Neural cell (in vitro differentiated cells): Measurements from ENCODE around the gene FLT3. TPM values are rescaled to one million over a fixed set of nuclear protein-coding genes. Genes with fewer than 3 reads are reported as not detected.

ENCODE experiments used
- H2AFZ ChIP-seq: fragments of 200-600, 300-800 bp; sonication (generic), shearing (Covaris generic); 2 replicates; pipeline ENCODE4 v1.6.0; 2014; ENCODE audit warnings: low read depth, mild to moderate bottlenecking, antibody characterized with exemption, low read length, moderate library complexity
- H3F3A ChIP-seq: fragments of 200-600 bp; shearing (Covaris generic); 2 replicates; pipeline ENCODE4 v1.6.1; 2016; ENCODE audit warnings: mild to moderate bottlenecking, moderate library complexity, mixed read lengths, antibody characterized with exemption, low read length; ENCODE audit not compliant: insufficient read depth, poor library complexity, severe bottlenecking
- H3K27ac ChIP-seq: fragments of 200-600, 300-800 bp; sonication (generic), shearing (Covaris generic); 2 replicates; pipeline ENCODE4 v1.5.1; 2014; ENCODE audit warnings: mild to moderate bottlenecking, low read length, moderate library complexity
- H3K27me3 ChIP-seq: fragments of 300-800, 200-600 bp; sonication (generic), shearing (Covaris generic); 2 replicates; pipeline ENCODE4 v1.6.0; 2014; ENCODE audit warnings: mild to moderate bottlenecking, low read depth, low read length, moderate library complexity; ENCODE audit not compliant: insufficient read depth
- H3K36me3 ChIP-seq: fragments of 300-800, 200-600 bp; sonication (generic), shearing (Covaris generic); 2 replicates; pipeline ENCODE4 v1.5.1; 2014; ENCODE audit warnings: mild to moderate bottlenecking, antibody characterized with exemption, low read length, moderate library complexity; ENCODE audit not compliant: insufficient read depth
- H3K4me2 ChIP-seq: fragments of 300-800, 200-600 bp; sonication (generic), shearing (Covaris generic); 2 replicates; pipeline ENCODE4 v1.6.0; 2014; ENCODE audit warnings: mild to moderate bottlenecking, low read length
- H3K4me3 ChIP-seq: fragments of 300-800, 200-600 bp; sonication (generic), shearing (Covaris generic); 2 replicates; pipeline ENCODE4 v1.5.1; 2014; ENCODE audit warnings: mild to moderate bottlenecking, low read length, moderate library complexity
- H3K79me2 ChIP-seq: fragments of 200-600 bp; shearing (Covaris generic); replicated peaks from 2 replicates; pipeline ENCODE4 v1.6.0; 2014; ENCODE audit warnings: mild to moderate bottlenecking, low read length, moderate library complexity; ENCODE audit not compliant: insufficient read depth
- H3K9ac ChIP-seq: fragments of 300-800, 200-600 bp; sonication (generic), shearing (Covaris generic); 2 replicates; pipeline ENCODE4 v1.6.1; 2016; ENCODE audit warnings: mild to moderate bottlenecking, low read length, mixed read lengths
- H3K9me2 ChIP-seq: fragments of 200-600 bp; shearing (Covaris generic); 2 replicates; pipeline ENCODE4 v1.6.1; 2016; ENCODE audit warnings: mild to moderate bottlenecking, low read length, mixed read lengths; ENCODE audit not compliant: insufficient read depth
- H3K9me3 ChIP-seq: fragments of 200-600, 300-800 bp; sonication (generic), shearing (Covaris generic); 2 replicates; pipeline ENCODE4 v1.6.1; 2016; ENCODE audit warnings: mild to moderate bottlenecking, mixed run types, low read length, moderate library complexity, mixed read lengths
- H4K20me1 ChIP-seq: fragments of 200-600 bp; shearing (Covaris generic); 2 replicates; pipeline ENCODE4 v1.6.1; 2016; ENCODE audit warnings: mild to moderate bottlenecking, mixed run types; ENCODE audit not compliant: insufficient read depth
- EP300 ChIP-seq: fragments of 450-650 bp; conservative IDR thresholded peaks from 2 replicates; pipeline ENCODE4 v1.6.1; 2014; ENCODE audit warnings: antibody characterized with exemption, mild to moderate bottlenecking, moderate library complexity; ENCODE audit not compliant: poor library complexity, severe bottlenecking
- EZH2 ChIP-seq: fragments of 200-600, 300-800 bp; shearing (Covaris generic), sonication (generic); IDR thresholded peaks from 2 replicates; pipeline ENCODE4 v1.6.1; 2014; ENCODE audit warnings: antibody characterized with exemption, low read length, borderline replicate concordance, mild to moderate bottlenecking; ENCODE audit not compliant: insufficient read depth, poor library complexity, severe bottlenecking
- MXI1 ChIP-seq: fragments of 450-650 bp; conservative IDR thresholded peaks from 2 replicates; pipeline ENCODE4 v1.6.1; 2014; ENCODE audit warnings: antibody characterized with exemption, mild to moderate bottlenecking; ENCODE audit not compliant: poor library complexity, severe bottlenecking
- POLR2AphosphoS5 ChIP-seq: IDR thresholded peaks from 2 replicates; pipeline ENCODE4 v1.6.1; 2012
- RAD21 ChIP-seq: fragments of 450-650 bp; conservative IDR thresholded peaks from 2 replicates; pipeline ENCODE4 v1.6.1; 2014; ENCODE audit warnings: antibody characterized with exemption, mild to moderate bottlenecking, moderate library complexity
- SMC3 ChIP-seq: fragments of 450-650 bp; conservative IDR thresholded peaks from 2 replicates; pipeline ENCODE4 v1.6.1; 2014; ENCODE audit warnings: antibody characterized with exemption, mild to moderate bottlenecking, moderate library complexity; ENCODE audit not compliant: poor library complexity
- TAF1 ChIP-seq: IDR thresholded peaks from 2 replicates; pipeline ENCODE4 v1.6.1; 2012; ENCODE audit warnings: low read depth
- polyA plus RNA-seq: library from polyadenylated mRNA; depleted of rRNA; stranded (reverse); fragments of >200 nt; gene quantifications from 2 replicates; pipeline ENCODE4 v1.2.3, GENCODE V29; 2014
- TF ChIP-seq, protein P1 (sequence below): fragments of 450-650 bp; IDR thresholded peaks from 2 replicates; pipeline ENCODE4 v1.5.1; 2014; ENCODE audit warnings: antibody characterized with exemption, mild to moderate bottlenecking, moderate library complexity; ENCODE audit not compliant: poor library complexity, severe bottlenecking
- TF ChIP-seq, protein P2 (sequence below): IDR thresholded peaks from 2 replicates; pipeline ENCODE4 v1.6.1; 2012; ENCODE audit warnings: borderline replicate concordance

FLT3 gene
- polyA plus RNA-seq, 1 donor from 2014 or later = 0.41 TPM

DNA sequence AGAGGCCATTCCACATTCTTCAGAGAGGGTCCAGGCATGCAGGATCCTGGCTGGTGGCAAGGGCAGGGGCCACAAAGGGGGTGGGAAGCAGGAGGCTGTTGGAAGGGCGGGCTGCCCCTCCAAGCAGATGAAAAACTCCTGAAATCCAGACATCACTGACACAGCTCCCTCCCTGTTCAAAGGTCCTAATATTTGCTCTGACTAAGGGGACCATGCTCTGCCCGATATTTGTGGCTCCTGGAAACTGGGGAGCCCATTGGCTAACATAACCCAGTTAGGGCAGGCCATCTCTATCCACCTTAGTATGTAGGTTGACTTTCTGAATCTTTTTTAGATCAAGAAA is 127.9 kb downstream of the FLT3 start:
- H3K9me2 ChIP-seq = no peaks in the 10 kb centered on the region
- H3K79me2 ChIP-seq = no peaks in the 10 kb centered on the region
- no peak overlapping the region for H3K4me2 ChIP-seq
- no peaks in the 10 kb centered on the region for H3K36me3 ChIP-seq
- no peaks in the 10 kb centered on the region for H3F3A ChIP-seq
- no peak overlapping the region for H3K27ac ChIP-seq
- H3K9ac ChIP-seq = no peak overlapping the region
- H2AFZ ChIP-seq = no peak overlapping the region
- H3K9me3 ChIP-seq = no peaks in the 10 kb centered on the region
- H3K4me3 ChIP-seq = no peak overlapping the region
- H4K20me1 ChIP-seq = no peaks in the 10 kb centered on the region
- H3K27me3 ChIP-seq = peaks cover 100% of the 10 kb centered on the region
- TF ChIP-seq TAF1 (no peak), SMC3 (no peak), EZH2 (no peak), MXI1 (no peak), EP300 (no peak), POLR2AphosphoS5 (no peak), RAD21 (no peak)
- TF ChIP-seq, protein P1, sequence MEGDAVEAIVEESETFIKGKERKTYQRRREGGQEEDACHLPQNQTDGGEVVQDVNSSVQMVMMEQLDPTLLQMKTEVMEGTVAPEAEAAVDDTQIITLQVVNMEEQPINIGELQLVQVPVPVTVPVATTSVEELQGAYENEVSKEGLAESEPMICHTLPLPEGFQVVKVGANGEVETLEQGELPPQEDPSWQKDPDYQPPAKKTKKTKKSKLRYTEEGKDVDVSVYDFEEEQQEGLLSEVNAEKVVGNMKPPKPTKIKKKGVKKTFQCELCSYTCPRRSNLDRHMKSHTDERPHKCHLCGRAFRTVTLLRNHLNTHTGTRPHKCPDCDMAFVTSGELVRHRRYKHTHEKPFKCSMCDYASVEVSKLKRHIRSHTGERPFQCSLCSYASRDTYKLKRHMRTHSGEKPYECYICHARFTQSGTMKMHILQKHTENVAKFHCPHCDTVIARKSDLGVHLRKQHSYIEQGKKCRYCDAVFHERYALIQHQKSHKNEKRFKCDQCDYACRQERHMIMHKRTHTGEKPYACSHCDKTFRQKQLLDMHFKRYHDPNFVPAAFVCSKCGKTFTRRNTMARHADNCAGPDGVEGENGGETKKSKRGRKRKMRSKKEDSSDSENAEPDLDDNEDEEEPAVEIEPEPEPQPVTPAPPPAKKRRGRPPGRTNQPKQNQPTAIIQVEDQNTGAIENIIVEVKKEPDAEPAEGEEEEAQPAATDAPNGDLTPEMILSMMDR = no peak
- TF ChIP-seq, protein P2, sequence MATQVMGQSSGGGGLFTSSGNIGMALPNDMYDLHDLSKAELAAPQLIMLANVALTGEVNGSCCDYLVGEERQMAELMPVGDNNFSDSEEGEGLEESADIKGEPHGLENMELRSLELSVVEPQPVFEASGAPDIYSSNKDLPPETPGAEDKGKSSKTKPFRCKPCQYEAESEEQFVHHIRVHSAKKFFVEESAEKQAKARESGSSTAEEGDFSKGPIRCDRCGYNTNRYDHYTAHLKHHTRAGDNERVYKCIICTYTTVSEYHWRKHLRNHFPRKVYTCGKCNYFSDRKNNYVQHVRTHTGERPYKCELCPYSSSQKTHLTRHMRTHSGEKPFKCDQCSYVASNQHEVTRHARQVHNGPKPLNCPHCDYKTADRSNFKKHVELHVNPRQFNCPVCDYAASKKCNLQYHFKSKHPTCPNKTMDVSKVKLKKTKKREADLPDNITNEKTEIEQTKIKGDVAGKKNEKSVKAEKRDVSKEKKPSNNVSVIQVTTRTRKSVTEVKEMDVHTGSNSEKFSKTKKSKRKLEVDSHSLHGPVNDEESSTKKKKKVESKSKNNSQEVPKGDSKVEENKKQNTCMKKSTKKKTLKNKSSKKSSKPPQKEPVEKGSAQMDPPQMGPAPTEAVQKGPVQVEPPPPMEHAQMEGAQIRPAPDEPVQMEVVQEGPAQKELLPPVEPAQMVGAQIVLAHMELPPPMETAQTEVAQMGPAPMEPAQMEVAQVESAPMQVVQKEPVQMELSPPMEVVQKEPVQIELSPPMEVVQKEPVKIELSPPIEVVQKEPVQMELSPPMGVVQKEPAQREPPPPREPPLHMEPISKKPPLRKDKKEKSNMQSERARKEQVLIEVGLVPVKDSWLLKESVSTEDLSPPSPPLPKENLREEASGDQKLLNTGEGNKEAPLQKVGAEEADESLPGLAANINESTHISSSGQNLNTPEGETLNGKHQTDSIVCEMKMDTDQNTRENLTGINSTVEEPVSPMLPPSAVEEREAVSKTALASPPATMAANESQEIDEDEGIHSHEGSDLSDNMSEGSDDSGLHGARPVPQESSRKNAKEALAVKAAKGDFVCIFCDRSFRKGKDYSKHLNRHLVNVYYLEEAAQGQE = no peak

DNA sequence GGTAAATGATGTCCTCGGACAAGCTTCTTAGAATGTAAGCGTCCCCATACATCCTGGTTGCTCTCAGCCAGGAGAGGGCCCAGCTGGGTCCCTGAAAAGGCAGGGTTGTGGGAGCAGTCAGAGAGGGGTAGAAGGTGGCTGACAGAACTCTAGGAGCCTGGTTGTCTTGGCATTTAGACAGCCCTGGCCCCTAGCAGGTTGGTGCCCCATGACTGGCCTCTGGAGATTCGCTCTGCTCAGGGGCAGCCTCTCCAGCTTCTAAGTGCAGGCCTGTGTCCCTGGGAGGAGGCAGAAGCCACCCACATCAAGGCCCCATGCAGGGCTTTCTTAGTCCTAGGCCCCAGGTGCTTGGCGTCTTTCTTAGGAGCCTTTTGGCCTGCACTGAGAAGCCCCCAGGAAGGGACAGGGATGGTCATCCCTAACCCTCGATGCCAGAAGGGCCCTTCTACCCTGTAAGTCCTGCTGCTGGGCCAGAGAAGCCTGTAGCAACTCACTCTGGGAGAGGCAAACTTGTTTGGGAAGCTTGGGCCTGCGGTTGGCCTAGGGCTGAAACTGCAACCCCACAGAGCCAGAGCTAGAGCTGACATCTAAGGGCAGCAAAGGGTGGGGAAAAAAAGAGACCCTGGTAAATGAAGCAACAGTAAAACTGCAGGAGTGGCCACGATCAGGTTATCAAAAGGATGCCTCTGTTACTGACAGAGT is 128.4 kb downstream of the FLT3 start:
- no peaks in the 10 kb centered on the region for H3K9me2 ChIP-seq
- H4K20me1 ChIP-seq = no peaks in the 10 kb centered on the region
- H3K27ac ChIP-seq = no peak overlapping the region
- H2AFZ ChIP-seq = no peak overlapping the region
- H3K79me2 ChIP-seq = no peaks in the 10 kb centered on the region
- H3K4me3 ChIP-seq = no peak overlapping the region
- no peak overlapping the region for H3K4me2 ChIP-seq
- TF ChIP-seq POLR2AphosphoS5 (no peak), MXI1 (no peak), EZH2 (no peak), TAF1 (no peak), SMC3 (no peak)
- TF ChIP-seq, protein P2 = no peak
- no peaks in the 10 kb centered on the region for H3F3A ChIP-seq
- H3K9me3 ChIP-seq = no peaks in the 10 kb centered on the region
- peaks cover 100% of the 10 kb centered on the region for H3K27me3 ChIP-seq
- H3K9ac ChIP-seq = no peak overlapping the region
- no peaks in the 10 kb centered on the region for H3K36me3 ChIP-seq
